Activated CD8-positive, alpha-beta memory T cell treated with anti-CD3 and anti-CD28 coated beads, Interleukin-2, amount 50 U/mL, for 4 hours (primary cell): ENCODE measurements around the gene SMURF2.
"Not testable (repeated sequence)": the region's sequence is repeated elsewhere in the genome, so short reads cannot be mapped to it uniquely, and the experiment has no call there.

Experiments used
- DNase-seq: peaks from one replicate; pipeline ENCODE4 v3.0.0-alpha.2; 2020

Gene SMURF2

GRCh38 chr17:64585146-64585545, 77.0 kb downstream of the SMURF2 start:
- DNase-seq, result no peak

DNA sequence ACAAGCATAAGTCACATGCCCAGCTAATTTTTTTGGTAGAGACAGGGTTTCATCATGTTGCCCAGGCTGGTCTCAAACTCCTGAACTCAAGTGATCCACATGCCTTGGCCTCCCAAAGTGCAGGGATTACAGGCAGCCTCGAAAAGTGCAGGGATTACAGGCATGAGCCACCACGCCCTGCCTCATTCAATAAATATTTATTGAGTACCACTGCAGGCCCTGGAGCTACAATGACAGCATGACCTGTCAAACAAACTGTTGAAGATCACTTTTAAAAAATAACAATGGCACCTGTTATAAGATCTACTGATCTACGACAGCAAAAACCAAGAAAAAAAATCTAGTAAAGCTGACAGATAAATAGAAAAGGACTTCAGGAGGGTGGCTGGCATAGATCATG, 79.1 kb downstream of the SMURF2 start:
- no peak for DNase-seq

DNA sequence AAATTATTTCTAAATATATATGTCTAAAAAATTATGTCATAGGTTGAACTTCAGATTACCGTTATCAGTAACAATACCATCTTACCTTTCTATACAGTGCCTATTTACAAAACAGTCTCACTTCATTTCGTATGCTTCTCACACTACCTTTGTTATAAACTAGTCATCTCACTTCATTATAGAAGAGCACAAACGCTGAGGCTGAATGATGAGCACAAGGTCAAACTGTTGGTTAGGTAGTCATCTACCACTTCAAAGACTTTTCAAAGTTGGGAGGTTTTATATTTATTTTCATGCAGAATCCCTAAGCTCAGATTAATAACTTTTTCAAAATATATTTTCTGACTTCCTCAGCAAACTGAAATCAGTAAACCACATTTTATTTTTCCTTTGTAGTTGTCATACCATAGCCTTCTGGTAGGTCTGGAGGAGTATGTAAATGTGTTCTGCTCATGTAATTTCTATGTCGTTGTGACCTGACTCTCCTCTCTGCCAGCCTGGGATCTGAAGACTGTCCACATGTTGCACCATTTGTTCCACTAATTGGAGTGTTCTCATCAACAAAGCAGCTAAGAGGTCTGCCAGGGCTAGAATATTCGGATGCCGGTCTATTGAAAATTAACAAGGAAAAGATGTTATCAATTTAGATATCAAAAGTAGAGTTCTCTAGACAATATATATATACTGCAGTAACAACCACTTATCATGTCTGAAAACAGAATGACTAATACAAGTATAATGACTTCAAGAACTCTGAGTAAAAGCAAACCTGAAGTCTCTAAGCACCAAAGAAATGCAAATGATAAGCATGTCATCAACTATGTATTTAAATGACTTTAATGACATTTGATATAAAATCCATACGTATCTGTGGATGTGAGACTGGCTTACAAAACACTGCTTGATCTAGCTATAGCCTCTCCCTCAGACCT, 81.5 kb downstream of the SMURF2 start:
- DNase-seq, result no peak

DNA sequence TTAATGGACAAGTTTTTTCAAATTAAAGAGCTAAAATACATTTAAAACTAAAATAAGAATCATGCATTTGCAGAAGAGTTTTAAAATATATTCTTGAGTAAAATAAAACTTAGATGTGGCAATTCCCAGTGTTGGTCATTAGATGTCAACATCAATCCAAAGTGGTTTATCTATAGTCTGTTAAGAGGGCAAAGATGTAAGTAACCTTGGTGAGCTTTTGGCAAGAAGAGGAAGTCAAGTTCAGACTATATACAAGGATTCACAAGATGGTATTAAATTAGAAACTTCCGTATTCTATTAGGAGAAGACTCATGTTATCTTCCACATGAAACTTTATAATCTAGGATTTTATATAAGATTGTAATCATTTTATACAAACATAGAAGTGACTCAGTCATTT, 82.2 kb downstream of the SMURF2 start:
- no peak for DNase-seq

DNA sequence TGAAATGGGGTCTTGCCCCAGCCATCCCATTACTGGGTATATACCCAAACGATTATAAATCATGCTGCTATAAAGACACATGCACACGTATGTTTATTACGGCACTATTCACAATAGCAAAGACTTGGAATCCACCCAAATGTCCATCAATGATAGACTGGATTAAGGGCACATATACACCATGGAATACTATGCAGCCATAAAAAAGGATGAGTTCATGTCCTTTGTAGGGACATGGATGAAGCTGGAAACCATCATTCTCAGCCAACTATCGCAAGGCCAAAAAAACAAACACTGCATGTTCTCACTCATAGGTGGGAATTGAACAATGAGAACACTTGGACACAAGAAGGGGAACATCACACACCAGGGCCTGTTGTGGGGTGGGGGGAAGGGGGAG, 85.1 kb downstream of the SMURF2 start:
- DNase-seq, result not testable (repeated sequence)

DNA sequence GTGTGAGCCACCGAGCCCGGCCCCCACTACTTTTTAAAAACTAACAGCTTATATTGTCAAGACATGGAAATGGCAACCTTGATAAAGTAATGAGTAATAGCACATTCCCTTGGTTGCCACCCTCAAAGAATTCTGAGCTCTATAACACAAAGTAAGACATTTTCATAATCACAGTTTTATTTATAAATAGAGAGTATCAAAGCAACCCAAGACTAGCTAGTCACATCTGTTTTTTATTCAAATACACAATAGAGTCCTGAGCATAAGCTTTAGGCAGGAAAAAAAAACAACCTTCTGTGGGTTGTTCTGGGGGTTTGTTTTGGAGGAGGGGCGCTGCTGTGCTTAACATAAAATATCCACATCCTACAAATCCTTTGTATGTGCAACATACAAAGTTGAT, 86.7 kb downstream of the SMURF2 start:
- DNase-seq, result no peak

GRCh38 chr17:64574646-64575045, 87.5 kb downstream of the SMURF2 start:
- DNase-seq, result no peak

GRCh38 chr17:64573214-64573613, 88.9 kb downstream of the SMURF2 start:
- DNase-seq, result no peak

GRCh38 chr17:64572682-64573154, 89.4 kb downstream of the SMURF2 start:
- DNase-seq, result no peak

DNA sequence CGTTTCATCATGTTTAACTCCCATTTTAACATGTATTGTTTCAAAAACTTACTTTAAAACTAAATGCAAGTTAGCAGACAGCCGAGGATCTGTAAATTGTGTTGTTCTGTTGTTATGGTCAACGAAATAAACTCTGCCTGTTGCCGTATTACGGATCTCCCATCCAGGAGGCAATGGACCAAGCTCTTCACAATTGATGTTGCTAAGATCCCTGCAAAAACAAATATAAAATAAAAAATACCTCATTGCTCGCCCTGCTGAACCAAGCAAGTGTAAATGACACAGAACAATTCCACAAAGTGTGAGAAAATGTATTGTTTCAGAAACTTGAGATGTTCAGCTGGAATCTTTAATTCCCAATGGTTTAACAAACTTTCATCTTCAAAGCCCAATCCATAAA, 90.4 kb downstream of the SMURF2 start:
- no peak for DNase-seq

GRCh38 chr17:64565563-64565962, 96.5 kb downstream of the SMURF2 start:
- no peak for DNase-seq

DNA sequence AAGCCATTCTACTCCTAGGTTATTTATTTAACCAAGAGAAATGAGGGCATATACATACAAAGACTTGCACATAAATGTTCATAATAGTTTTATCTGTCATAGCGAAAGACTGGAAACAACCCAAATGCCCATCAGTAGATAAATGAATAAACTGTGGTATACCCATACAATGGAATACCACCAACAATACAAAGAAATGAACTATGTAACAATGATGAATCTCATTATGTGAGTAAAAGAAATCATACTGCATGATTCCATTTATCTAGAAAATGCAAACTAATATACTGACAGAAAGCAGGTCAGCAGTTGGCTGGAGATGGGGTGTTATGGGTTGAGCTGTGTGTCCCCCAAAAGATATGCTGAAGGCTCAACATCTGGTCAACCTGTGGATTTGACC, 98.0 kb downstream of the SMURF2 start:
- DNase-seq, result no peak

GRCh38 chr17:64555281-64555680, 106.8 kb downstream of the SMURF2 start:
- no peak for DNase-seq

DNA sequence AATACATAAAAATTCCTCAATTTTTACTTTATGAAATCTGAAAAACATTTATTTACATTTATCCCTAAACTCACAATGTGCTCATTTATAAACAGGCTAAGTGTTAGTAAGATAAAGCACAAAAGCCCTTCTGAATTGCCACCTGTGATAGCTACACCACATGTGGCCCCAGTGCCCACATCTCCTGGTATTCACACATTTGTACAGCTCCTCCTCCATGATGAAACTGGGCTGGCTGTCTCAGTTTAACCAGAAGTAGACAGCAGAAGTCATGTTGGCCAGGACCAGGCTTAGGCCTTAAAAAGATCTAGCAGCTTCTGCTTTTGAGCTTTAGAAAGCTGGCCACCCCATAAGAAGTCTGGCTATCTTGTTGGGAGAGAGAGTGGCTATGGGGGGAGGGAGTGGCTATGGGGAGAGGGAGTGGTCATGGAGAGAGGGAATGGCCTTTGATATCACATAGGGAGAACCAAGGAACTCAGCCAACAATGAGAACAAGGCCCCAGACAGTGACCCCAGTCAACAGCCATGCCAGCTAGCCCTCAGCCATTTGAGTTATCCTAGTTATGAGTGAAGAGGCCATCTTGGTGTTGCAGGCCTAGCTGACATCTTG, 108.0 kb downstream of the SMURF2 start:
- DNase-seq, result no peak

DNA sequence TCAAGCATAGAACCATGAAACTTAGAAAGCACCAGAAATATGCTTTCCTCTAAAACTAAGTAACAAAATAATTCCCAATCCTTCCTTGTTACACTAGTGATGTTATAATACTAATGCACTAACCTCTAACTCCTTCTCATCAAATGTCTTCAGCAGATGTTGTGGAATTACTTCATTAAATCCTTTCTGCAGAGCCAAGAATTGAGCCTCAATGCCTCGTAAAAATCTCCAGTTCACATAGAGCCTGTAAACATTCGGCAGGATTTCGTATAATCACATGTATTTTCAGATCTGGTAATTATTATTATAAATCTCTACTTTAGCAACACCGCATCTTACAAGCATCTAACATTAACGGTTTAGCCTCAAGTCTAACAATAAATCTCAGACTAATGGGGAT, 110.6 kb downstream of the SMURF2 start:
- DNase-seq, result no peak

DNA sequence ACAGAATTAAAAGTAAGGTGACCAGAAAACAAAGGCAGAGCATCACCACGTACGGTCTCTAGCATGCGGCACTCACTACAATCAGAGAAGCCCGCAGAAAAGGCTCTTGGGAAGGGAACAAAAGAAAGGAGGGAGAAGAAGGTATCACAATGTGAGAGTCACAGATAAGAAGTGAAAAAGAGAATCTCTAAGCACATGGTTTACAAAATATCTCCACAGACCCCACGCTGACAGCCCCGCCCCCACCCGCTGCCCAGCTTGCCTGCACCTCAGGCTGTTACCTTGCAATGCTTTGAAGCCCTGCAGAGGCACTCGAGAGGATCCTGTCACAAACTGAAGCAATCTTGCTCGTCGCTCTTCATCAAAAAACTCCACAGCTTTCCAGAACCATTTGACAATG, 114.8 kb downstream of the SMURF2 start:
- no peak for DNase-seq

DNA sequence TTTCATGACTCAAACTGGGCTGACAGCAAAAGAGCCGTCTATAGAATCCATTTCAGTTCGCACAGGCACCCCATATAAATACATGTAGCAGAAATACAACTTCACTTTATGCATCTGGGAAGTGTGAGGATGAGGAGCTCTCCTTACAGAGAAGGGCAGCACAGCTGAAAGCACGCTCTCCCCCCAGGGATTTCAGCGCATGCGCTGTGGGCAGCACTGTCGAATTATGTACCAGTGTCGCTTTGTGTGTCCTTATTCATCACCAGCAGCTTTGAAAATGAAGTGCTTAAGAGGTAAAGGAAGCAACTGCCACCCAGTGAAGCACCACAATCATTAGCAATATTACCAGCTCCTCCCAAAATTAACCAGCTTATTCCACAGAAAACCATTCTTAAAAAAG, 115.4 kb downstream of the SMURF2 start:
- DNase-seq, result no peak

DNA sequence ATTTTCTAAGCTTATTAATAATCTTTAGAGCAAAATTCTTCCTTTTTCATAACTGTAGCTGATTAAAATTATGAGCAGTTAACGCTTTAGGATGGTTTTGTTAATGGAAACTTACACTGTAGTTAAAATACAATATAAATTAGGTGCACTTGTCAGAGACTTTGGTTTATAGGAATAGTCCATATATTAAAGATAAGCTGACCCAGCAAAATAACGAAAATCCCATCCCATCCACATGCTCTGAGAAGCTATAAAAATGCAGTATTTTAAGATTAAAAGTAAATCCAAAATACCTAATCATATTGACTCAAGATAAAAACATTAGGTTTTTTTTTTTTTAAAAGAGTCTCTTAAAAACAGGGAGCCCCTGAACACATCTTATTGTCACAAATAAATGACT, 117.4 kb downstream of the SMURF2 start:
- DNase-seq, result no peak

DNA sequence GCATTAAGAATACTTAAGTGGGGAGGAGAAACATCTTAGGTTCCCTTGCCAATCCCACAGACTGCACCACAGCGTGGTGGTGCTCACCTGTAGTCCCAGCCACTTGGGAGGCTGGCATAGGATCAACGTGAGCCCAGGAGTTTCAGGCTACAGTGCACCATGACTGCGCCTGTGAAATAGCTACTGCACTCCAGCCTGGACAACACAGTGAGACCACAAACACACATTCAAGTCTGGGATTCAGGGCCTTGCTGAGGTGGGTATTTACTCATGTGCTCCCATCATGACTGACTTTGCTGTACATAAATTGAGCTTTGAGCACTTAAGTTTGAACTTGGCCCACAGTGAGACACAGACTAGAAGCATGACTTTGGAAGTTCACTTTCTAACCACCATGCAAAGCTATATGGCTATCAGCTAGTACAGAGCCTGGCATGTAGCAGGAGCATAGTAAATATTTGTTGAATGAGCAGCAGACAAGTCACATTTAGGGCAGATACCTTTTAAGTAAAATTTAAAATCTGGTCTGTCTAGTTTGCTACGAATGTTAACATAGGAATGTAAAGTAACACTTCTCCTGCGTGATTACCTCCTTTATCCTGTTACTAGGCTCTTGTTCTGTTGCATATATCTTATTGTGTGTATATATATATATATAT, 121.9 kb downstream of the SMURF2 start:
- DNase-seq, result no peak

DNA sequence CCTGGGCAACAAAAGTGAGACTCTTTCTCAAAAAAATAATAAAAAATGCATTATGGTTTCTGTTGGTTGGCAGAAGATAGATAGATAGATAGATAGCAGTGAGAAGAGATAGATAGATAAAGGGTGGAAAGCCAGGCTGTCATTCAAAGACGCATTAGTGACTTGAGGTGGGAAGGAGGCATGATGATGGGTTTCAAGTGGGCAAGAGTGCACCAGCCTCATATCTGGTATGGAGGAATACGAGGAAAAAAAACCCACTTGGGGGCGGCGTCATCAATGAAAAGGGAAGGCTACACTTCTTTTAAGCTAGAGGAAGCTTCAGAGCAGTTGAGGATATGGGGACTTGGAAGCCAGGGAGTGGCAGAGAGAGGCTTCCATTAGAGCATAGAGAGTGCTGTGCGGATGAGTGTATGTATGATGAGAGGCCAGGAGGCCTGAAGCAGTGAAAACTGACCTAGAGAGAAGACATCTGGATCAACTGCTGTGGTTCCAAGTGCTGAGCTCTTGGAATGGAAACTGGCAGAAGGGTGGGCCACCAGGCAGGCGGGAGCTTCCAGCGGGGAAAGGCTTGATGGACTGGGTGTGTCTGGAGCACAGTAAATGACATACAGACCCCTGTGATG, 123.5 kb downstream of the SMURF2 start:
- no peak for DNase-seq

DNA sequence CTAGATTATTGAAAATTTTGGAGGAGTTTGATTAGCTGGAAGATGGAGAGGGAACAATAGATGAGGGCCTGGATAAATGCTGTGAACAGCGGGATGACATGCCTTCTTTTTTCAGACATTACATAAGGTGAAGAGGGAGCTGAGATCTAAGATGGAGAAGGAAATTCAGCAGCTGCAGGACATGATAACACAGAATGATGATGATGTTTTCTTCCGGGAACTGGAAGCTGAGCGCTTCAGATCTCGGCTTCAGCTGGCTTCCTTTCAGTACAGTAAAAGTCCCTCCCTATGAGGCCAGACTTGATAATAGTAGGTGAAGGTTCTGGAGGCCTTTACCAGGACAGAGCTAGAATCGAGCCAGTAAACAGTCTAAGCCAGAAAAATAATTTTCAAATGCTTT, 124.6 kb downstream of the SMURF2 start:
- no peak for DNase-seq

GRCh38 chr17:64536913-64537312, 125.2 kb downstream of the SMURF2 start:
- DNase-seq, result no peak

DNA sequence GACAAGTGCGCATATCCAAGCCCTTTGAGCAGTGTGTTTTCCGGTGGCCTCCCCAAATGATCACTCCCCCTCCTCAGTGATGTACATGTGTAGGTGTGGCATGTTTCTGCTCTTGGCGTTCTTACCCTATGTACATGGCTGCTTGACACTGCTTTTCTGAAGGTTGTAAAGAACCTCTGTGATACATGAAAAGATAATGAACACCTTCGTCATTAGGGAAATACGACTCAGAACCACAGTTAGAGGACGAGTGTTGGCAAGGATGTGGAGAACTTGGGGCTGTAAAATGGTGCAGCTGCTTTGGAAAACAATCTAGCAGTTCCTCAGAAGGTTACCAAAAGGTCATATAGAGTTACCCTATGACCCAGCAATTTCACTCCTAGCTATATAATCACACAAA, 126.8 kb downstream of the SMURF2 start:
- no peak for DNase-seq
